DMS79 (cell line): ENCODE measurements around the gene DNAJC5.

ENCODE experiments used
- DNase-seq: peaks from one replicate; lab custom pipeline; 2025; lab: John Stamatoyannopoulos, UW

Gene DNAJC5

DNA sequence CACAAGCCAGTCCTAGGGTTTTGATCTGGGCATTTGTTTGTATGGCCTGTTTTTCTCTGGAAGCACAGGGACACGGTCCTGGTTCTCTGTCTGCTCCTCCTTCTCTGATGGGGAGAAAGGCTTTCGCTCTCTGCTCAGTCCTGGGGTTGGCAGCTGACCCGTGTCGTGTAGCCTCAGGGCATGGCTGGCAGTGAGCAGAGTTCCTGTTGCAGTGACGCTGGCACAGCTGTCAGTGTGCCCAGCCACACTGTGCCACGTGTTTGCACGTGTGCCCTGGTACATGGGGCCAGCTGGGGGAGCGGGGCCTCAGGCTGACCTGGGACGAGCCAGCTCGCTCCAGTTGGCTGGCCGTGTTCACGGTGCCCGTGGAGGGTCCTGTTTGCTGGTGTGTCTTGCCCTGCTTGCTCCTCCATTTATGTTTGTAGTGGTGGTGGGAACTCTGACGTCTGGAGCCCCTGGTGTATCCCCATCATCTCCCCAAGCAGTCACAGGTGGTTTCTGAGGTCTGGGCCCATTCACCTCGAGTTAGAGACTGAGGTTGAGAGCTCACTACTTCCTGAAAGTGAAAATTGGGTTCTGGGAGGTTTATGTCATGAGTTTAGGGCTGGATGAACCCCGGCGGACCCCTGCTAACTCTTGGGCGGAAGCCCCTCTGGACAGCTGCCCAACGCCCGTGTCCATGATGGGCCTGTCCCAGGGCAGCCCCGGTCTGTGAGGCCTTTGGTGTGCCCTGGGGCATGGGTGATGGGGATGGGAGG is 10.2 kb upstream of the DNAJC5 start:
- no peak for DNase-seq

DNA sequence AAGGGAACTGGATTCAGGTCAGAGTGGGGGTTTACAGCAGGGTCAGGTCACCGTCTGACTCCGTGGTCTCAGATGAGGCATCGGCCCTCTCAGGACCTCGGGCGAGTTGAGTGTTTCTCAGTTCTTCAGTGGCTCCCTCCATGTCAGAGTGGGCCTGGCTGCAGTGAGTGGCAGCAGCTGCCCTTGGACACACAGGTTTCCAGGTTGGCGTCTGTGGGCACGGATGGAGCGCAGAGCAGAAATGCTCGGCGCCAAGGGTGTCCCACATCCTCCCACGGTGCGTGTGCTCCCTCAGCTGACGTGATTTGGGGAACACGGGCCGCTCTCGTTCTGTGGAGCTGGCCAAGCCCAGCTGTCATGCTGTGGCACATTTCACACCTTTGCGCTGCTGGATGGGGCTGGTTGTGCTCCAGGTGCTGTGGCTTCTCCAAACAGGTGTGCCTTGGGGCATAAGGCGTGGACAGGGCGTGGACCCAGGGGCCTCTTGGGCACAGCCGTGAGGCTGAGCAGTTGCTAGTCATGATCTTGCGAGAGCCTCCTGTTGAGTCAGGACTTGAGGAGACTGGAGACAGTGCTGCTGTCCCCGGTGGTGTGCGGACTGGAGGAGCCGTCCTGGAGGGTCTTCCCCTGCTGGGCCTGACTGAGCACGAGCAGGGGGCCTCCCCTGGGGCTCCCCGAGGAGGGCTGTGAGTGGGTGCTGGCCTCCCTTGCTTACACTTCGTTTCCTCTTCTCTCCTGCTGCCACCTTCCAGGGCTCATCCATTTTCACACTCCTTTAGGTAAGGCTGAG is 9.5 kb upstream of the DNAJC5 start:
- DNase-seq = no peak

DNA sequence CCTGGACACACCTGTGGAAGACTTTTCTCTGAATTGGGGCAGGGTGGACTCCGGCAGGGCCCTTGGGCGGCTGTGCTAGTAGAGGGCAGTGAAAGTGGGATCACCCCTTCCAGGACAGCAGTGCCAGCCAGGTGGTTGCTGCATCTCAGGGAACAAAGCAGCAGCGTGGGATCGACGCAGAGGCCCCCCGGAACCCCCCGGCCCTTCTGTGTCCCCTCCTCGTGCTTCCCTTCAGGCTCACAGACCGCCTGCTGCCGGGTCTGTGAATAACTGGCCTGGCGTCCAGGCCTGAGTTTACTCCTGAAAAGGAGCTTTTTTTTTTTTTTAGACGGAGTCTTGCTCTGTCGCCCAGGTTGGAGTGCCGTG is 8.9 kb upstream of the DNAJC5 start:
- DNase-seq = no peak

DNA sequence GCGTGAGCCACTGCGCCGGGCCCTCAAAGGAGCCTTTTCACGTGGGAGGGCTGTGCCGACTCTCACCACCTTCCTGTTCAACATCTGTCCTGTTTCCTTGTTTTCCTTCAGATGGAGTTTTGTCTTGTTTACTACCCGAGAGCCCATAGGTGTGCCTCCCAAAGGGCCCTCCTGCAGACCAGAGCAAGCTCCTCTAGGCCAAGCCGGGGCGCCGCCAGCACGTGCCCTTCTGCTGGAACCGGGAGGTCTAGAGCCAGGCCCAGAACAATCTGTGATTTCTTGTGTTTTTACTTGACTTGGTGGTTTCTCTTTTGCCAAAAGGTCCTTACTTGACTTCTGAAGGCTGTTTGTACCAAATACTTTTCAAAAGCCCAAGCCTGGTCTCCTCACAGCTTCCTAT is 8.0 kb upstream of the DNAJC5 start:
- DNase-seq = no peak

DNA sequence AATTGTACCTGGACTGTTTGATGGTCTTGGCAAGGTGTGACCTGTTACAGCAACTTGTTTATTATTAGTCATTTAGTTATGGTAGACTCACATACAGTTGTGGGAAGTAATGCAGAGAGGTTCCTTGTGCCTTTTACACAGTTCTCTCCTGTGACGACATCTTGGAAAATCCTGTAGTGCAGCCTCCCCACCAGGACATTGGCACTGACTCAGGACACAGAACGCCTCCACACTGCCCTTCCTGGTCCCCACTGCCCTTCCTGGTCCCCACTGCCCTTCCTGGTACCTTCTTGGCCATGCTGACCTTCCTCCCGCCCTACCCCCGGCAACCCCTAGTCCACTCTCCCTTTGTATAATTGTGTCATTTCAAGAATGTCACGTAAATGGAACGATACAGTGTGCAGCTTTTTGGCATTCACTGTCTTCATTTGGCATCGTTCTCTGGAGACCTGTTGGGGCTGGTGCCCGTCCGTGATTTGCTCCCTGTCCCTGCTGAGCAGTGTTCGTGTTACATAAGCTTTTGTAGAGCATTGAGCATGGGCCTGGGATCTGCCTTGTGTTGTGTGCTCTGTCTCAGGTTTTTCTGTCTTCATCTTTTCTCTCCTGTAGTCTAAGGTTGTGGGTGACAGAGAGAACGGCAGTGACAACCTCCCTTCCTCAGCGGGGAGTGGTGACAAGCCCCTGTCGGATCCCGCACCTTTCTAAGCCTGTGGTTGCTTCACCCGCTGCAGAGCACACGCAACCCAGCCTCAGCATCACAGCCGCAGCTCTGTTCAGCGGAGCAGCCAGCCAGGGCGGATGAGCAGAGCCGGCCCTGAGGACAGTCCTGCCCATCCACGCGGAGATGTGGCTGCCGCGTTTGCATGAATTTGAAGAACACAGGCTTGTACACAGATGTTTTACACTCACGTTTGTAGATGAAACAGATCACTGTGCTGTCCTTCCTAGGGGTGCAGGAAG is 5.4 kb upstream of the DNAJC5 start:
- DNase-seq = no peak

DNA sequence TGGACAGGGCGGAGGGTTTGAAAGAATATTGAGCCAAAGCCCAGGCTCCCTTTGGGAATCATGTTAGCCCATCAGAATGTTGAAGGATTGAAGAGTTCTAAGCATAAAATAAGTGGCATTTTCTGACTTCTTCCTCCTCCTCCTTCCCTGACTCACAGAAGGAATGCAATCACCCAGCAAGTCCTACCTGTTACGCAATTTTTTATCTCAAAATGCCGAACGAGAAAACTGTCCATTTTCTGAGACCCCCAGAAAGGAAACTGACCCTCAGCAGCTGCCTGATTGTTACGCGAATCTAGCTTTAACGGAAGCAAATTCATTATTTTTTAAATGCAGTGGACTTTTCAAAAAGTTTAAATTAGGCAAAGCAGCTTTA is 4.7 kb upstream of the DNAJC5 start:
- no peak for DNase-seq

DNA sequence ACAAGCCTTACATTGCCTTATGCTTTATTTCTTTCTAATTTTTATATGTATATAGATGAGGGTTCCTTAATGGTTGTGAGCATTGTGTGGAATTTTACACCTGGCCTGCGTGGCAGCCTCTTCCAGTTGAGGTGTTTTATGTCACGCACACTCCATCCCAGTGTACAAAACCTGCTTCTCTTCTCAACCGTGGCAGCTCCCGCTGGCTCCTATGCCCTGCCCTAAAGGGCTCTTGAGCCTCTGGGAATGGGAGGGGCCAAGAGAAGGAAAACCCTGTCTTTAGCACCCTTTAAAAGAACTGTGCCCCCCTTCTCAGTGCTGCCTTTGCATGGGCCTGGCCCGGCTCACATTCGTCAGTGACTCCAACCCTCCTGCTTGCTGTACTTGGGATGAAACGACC is 4.3 kb upstream of the DNAJC5 start:
- peak; percentile 36 for DNase-seq

DNA sequence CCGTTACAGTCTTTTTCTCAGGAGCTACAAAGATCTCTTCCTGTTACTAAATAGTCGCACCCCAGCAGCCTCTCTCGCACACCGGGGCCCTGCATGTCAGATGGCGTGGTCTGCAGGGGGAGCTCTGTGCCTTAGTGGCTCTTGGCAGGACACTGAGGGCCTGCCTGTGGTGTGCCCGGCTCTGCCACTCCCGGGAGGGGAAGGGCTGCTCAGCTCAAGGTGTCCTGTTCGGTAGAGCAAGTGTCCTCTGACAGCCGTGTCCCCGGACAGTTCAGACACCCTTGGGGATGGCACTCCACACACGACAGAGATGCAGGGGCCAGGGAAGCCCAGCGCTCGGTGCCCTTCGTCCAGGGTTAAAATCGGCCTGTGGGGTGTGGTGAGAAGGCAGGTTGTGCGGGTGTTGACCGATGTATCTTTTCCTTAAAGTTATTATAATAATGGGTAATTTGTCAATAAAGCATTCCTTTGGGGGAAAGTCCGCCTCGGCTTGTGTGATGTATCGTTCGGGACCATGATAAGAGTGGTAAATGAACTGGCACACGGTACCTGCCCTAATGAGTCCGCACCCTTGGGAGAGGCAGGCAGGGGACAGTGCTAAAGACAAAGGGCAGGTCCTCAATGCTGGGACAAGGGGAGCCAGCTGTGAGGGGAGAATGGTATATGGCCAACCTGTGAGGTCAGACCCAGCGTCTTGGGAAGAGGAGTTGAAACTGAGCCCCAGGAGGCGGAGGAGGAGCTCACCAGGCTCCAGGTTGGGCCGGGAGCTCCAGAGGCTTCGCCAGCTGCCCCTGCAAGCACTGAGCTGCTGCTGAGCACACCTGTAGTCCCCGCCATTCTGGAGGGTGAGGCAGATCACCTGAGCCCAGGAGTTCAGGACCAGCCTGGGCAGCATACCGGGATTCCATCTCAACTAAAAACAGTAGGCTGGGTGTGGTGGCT is 3.6 kb upstream of the DNAJC5 start:
- DNase-seq = peak; percentile 25

DNA sequence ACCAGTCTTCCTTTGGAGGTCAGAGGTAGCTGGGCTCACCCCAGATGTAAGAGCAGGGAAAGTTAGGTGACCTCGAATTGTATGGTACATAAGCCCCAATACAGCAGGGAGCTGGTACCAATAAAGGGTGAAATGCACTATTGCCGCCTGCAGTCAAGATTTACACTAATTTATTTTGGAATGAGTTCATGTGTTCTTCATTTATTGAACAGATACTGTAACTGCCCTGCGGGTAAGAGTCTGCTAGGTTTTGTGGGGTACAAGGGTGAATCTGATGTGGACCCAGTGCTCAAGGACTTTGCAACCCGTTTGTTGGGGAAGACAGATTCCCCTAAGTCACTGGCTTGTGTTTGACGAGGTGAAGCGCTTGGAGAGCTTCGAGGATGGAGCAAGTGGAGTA is 2.5 kb upstream of the DNAJC5 start:
- no peak for DNase-seq

DNA sequence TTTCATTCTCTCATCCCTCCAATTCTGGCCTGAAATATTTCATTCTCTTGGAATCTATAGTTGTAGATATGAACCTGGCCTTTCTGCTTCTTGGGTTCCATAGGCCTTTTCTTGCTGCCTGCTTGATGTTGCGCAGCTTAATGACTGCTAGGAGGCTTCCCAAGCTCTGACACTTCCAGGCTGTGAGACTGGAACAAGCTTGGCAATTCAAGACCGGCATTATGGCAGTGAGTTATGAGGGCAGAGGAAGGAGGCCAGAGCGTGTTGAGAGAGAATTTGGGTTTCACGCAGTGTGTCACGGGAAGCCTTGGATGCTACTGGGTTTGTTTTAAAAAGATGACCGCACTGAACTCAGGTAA is 948 bp upstream of the DNAJC5 start:
- DNase-seq = no peak

DNA sequence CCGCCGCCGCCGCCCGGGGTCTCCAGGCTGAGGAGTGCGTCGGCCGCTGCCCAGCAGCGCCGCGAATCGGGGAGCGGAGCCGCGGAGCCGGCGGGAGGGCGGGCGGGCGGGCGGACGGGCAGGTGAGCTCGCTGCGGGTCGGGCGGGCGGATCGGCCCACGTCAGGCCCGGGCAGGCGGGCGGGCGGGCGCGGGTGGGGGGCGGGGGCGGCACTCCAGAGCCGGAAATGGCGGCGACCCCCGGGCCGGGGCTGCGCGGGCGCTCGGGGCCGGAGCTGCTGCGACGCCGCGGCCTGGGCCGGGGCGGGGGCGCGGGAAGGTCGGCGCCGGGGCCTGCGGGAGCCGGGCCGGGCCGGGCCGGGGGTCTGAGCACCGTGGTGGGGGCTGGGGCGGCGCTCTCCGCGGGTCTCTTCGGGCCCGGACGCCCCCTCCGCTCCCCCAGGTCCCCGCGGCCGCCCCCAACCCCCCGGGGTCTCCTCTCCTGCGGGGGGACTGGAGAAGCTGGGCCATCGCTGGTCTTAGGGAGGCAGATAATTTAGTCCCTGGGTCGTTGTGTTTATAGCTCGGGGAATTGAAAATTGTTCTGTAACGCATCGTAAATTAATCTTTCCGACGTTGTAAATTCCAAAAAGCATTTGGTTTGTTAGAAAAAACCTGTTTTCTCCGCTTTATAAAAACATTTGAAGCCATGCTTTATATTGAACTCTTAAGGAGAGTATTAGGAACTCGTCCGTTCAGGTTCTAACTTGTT is 451 bp downstream of the DNAJC5 start:
- no peak for DNase-seq

DNA sequence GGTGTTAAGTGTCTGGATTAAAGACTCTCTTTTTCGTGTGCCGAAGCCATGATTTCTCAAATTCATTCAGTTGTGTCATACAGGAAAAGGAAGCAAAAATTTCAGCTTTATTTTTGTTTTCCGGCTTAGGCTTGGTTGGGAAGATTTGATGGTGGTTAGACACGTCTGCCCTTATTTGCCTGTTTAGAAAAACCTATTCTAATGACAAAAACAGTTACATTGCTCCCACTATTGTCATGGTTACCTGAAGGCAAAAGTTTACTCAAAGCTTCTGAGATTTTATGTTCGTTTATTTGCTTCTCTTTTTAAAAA is 982 bp downstream of the DNAJC5 start:
- no peak for DNase-seq

DNA sequence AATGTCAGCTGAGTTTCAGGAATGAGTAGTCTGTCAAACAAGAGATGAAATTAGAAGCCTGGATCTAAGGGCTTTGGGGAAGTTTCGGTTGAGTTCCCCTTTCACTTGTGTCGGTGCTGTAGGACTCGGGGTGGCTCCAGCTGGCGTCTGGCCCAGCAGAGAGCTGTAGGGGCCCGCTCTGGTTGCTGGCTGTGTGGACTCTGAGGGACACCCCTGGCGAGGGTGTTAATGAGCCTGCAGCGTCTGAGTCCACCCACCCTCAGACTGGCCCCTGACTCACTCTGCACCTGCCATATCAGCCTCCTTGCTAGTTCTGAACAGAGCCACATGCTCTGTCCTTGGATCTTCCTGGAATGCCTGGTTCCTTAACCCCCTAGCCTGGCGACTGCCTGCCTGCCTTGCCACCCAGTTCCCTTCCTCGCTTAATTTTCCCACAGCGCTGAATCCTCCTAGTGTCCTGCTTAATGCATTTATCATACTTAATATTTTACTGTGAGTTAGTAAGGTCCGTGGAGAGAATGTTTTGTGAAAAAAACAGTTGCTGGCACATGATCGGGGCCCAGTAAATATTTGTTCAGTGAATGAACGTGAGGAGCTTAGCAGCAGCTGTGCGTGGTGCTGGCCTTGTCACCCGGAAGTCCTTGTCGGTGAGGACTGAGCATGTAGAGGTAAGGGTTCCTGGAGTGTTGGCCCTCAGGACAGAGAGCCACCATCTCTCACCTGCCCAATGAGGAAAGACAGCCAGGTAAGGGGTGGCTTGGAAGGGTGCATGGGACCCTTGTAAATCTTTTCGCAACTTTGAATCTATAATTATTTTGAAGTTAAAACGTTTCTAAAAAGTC is 1.6 kb downstream of the DNAJC5 start:
- peak; percentile 78 for DNase-seq

DNA sequence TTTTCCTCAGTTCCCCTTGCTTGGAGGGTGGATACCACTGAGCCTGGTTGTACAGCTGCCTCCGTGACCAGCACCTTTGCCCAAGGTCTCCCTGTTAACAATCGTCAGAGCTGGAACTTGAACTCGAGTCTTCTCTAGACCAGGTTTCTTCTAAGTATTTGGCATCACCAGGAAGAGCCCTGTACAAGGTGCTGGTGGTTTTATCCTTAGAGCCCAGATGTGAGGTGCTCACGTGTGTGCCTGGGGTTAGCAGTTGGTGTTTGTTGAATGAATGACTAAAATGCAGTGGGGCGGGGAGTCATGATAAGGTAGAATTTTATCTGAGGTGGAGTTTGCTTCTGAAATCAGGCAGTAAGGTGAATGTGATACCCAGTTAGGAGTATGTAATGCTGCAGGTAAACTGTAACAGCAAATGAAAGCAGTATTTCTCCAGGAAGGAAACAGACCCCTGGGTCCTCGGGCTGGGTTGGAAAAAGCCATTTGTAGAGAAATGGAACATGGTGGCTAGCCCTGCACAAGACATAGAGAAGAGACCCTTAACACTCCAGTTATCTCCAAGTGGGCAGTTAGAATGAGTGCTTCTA is 3.1 kb downstream of the DNAJC5 start:
- DNase-seq = no peak

DNA sequence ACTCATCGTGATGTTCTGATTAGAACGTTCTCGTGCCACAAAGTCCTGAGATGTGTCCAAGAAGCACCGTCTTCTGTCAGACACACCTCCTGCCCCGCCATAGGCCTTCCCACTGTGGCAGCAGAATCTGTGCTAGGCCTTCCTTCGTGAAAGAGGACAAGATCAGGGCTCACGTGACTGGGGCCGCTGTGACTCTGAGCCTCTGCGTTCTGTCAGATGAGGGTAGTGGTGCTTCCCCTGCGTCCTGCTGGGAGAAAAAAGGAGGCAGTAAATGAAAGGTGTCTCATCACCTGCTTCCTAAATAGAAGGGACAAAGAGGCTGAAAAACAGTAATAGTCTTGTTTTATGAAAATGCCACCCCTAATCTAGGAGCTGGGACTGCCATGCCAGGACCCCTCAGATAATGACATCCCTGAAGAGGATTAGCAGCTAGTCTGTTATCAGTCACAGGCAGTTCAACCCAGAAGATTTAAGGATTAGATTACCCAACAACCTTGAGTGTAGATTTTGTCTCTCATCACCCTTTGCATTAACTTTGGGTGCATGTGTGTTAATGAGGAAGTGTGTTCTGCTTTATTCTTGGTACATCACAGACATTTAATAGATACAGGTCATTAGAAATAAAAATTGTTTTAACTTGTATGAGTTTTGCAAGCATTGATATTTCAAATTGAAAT is 4.1 kb downstream of the DNAJC5 start:
- no peak for DNase-seq

DNA sequence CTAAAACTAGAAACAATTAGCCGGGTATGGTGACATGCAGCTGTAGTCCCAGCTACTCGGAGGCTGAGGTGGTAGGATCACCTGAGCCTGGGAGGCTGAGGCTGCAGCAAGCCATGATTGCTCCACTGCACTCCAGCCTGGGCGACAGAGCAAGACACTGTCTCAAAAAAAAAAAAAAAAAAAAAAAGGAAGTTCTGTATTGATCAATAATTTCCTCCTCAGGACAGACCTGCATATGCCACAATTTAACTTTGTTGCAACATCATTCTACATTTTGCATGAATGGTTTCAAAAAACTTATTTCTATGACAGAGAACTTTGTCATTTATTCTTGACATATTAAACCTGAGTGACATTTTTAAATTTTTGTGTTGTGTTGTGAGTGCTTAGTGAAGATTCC is 5.5 kb downstream of the DNAJC5 start:
- DNase-seq = no peak

DNA sequence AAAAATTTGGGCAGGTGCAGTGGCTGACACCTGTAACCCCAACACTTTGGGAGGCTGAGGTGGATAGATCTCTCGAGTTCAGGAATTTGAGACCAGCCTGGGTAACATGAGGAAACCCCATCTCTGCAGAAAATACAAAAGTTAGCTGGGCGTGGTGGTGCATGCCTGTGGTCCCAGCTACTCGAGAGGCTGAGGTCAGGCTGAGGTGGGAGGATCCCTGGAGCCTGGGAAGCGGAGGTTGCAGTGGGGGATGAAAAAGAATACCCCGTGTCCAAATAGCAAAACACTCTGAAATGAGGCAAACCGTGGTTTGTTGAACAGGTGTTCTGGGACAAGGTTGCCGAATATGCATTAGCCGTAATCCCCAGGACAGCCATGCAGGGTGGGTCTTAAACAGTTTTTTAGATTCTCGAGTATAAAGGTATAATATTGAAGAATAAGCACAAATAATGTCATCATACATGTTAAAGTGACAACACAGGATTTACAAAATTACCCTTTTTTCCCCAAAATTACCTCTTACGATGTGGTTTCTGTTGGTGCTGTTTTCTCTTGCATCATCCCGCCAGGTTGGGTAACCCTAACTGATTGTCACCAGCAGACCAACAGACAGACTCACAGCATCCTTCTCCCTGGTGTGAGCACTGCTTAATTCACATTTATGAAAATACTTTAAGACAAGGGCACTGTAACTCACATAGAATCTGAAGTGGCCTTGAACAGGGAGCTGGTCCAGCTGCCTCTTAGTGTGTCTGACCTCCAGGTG is 9.1 kb downstream of the DNAJC5 start:
- DNase-seq = peak; percentile 57

DNA sequence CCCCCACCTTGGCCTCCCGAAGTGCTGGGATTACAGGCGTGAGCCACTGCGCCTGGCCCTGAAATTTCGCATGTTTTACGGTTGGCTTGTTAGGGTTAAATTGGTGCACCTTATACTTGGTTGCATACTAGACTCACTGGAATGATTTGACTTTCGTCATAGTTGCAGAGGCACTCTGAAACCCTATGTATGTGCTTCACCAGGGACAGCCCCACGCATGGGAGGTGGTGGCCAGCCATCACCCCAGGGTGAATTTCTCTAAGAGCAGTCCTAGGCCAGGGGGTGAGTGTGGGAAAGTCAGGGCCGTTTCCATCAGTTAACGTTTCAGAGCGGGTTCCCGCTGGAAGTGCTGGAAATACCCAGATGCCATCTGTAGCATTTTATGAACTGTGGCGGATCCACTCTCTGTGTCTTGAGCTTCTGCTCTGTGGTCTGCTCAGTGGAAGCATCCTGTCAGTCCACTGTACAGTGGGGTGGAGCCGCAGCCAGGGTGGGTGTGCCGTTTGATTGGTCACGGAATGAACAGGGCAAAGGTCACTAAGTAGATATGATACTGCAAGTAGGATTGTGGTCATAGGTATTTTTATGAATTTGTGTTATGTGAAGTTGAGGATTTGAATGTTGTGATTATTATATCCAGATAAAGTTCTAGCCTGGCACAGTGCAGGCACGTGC is 13.2 kb downstream of the DNAJC5 start:
- no peak for DNase-seq
